DMS53 treated with DMSO at 0.1 percent for 48 hours (cell line): ENCODE data around the gene RRAS.
"Not testable (repeated sequence)": the region's sequence is repeated elsewhere in the genome, so short reads cannot be mapped to it uniquely, and the experiment has no call there.

ENCODE experiments used
- DNase-seq: peaks from one replicate; lab custom pipeline; 2025; ENCODE audit not compliant: unreplicated experiment; lab: John Stamatoyannopoulos, UW

Gene RRAS

DNA sequence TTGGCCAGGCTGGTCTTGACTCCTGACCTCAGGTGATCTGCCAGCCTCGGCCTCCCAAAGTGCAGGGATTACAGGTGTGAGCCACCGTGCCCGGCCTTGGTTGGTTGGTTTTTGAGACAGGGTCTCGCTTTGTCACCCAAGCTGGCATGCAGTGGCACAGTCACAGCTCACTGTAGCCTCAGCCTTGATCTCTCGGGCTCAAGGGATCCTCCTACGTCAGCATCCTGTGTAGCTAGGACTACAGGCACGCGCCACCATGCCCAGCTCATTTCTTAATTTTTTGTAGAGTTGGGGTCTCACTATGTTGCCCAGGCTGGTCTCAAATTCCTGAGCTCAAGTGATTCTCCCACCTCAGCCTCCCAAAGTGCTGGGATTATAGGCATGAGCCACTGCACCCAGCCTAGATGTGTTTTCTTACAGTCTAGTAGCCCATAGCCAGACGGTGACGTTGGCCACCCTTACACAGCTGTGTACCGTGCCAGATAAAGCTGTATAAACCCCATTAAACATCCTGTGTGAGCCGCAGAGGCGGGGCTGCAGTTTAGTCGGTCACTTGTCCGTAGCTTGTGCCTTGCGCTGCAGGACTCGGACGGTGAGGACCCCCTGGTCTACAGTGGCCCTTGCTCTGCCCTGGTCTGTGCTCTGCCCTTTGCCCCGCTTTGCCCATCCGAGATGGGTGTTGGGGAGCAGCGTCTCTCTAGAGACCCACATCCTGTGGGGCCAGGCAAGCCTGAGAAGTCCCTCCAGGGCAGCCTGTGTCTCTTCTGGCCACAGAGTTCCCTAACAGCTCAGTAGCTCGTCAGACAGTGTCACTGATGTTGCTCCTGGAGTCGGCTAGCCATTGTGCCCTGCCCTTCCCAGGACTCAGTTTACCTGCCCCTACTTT is 15.9 kb upstream of the RRAS start:
- DNase-seq, result no peak

DNA sequence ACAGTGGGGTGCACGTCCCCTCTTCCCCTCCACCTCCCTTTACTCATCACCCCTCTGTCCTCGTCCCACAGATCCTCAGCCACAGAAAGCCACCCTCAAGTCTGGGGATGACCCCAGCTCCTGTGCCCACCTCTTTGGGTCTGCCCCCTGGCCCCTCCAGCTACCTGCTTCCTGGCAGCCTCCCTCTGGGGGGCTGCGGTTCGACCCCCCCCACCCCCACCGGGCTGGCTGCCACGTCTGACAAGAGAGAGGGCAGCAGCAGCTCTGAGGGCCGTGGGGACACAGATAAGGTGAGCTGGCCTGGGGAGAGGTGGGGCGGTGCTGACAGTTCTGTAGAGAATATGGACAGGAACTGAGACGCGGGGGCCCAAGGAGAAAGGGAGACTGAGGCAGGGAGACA is 14.6 kb upstream of the RRAS start:
- DNase-seq, result no peak

DNA sequence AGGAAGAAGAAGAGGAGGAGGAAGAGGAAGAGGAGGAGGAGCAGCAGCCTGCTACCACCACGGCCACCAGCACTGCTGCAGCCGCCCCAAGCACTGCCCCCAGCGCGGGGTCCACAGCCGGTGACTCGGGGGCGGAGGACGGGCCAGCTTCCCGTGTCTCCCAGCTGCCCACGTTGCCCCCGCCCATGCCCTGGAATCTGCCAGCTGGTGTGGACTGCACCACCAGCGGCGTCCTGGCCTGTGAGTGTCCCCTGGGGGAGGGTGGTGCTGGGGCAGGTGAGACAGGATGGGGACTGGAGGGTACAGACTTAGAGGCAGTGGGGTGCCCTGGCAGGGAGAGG is 13.5 kb upstream of the RRAS start:
- DNase-seq, result no peak

DNA sequence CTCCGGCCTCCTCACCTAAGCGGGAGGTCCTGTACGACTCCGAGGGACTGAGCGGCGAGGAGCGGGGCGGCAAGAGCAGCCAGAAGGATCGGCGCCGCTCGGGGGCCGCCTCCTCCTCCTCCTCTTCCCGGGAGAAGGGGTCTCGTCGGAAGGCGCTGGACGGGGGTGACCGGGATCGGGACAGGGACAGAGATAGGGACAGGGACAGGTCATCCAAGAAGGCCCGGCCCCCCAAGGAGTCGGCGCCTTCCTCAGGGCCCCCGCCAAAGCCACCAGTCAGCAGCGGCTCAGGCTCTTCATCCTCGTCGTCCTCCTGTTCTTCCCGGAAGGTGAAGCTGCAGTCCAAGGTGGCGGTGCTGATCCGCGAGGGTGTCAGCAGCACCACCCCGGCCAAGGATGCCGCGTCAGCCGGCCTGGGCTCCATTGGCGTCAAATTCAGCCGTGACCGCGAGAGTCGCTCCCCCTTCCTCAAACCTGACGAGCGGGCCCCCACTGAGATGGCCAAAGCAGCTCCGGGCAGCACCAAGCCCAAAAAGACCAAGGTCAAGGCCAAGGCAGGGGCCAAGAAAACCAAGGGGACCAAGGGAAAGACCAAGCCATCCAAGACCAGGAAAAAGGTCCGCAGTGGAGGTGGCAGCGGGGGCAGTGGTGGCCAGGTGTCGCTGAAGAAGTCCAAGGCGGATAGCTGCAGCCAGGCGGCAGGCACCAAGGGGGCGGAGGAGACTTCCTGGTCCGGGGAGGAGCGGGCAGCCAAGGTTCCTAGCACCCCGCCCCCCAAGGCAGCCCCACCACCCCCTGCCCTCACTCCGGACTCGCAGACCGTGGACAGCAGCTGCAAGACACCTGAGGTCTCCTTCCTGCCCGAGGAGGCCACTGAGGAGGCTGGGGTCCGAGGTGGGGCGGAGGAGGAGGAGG is 12.9 kb upstream of the RRAS start:
- DNase-seq, result no peak

DNA sequence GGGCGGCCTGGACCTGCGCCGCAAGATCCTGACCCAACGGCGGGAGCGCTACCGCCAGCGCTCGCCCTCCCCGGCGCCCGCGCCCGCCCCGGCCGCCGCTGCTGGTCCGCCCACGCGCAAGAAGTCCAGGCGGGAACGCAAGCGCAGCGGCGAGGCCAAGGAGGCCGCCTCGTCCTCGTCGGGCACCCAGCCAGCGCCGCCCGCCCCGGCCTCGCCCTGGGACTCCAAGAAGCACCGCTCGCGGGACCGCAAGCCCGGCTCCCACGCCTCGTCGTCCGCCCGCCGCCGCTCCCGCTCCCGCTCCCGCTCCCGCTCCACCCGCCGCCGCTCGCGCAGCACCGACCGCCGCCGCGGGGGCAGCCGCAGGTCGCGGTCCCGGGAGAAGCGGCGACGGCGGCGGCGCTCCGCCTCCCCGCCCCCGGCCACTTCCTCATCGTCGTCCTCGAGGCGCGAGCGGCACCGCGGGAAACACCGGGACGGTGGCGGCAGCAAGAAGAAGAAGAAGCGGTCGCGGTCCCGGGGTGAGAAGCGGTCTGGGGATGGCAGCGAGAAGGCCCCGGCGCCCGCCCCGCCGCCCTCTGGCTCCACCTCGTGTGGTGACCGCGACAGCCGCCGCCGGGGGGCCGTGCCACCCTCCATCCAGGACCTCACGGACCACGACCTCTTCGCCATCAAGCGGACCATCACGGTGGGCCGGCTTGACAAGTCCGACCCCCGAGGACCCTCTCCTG is 12.0 kb upstream of the RRAS start:
- no peak for DNase-seq

DNA sequence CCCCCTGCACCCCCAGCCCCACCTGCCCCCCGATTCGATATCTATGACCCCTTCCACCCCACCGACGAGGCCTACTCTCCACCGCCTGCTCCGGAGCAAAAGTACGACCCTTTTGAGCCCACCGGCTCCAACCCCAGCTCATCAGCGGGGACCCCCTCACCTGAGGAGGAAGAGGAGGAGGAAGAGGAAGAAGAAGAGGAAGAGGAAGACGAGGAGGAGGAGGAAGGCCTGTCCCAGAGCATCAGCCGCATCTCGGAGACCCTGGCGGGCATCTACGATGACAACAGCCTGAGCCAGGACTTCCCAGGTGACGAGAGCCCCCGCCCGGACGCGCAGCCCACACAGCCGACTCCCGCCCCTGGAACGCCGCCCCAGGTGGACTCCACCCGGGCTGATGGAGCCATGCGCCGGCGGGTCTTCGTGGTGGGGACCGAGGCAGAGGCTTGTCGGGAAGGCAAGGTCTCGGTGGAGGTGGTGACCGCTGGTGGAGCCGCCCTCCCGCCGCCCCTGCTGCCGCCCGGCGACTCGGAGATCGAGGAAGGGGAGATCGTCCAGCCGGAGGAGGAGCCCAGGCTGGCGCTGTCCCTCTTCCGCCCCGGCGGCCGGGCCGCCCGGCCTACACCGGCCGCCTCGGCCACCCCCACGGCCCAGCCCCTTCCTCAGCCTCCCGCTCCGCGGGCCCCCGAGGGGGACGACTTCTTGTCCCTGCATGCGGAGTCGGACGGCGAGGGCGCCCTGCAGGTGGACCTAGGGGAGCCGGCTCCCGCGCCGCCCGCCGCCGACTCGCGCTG is 11.3 kb upstream of the RRAS start:
- DNase-seq, result no peak

DNA sequence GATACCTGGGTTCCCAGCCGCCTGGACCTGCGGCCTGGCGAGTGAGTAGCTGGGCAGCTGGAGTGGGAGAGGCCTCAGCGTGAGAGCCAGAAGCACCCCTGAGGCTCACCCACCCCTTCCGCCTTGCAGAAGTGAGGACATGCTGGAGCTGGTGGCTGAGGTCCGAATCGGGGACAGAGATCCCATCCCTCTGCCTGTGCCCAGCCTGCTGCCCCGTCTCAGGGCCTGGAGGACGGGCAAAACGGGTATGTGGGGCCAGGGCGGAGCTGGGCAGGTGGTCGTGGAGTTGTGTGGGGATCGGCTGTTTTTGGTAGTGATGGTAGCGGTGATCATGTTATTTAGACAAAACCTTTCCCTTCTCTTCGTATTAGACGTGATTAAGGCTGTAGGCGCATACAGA is 6.6 kb upstream of the RRAS start:
- DNase-seq, result no peak

DNA sequence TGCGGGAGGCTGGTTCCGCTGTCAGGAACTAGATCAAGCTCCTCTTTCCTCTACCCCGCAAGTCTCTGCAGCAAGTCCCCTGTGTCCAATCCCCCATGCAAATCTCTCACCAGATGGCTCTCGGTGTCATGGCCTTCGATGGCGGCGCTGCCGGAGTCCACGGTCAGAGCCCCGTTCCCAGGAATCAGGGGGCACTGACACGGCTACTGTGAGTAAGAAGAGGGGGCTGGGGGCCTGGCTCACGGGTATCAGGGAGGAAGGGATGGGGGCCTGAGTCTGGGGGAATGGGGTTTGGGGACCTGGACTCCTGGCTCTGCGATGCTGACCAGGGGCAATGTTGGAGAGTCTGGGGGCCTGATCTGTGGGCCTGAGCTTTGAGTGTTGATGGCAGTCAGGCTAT is 6.1 kb upstream of the RRAS start:
- no peak for DNase-seq

DNA sequence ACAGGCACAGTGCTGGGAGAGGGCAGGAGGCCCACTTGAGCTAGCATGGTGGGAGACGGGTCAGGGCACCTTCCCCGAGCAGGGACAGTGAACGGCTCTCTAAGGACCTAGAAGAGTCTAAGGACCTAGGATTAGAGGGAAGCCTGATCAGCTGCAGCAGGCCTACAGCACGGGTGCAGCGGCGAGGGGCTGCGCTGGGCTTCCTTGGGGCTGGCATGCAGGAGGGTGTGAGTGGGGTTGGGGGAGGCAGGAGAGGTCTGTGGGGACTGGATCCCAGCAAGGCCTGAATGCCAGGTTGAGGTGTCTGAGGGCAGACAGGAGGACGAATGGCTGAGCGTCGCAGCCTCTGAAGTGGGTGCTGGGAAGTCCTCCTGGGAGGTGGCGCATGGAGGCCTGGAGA is 5.6 kb upstream of the RRAS start:
- DNase-seq, result no peak

DNA sequence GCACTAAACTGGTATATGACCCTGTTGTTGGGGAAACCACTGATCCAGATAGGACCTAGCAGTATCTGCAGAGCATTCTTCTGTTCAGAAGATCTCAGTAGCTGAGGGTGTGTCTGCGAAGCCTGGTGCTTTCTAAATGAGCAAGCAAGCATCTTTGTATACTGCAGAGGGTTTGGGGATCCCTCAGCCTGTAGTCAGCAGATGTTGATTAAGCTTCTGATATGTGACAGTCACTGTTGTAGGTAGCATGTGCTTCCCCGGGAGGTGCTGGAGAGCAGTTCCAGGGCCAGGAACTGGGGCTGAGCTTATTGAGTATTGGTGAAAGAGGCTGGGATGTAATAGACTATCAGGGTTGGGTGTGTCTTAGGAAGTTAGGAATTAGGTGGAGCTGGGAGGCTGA is 3.5 kb upstream of the RRAS start:
- DNase-seq, result no peak

DNA sequence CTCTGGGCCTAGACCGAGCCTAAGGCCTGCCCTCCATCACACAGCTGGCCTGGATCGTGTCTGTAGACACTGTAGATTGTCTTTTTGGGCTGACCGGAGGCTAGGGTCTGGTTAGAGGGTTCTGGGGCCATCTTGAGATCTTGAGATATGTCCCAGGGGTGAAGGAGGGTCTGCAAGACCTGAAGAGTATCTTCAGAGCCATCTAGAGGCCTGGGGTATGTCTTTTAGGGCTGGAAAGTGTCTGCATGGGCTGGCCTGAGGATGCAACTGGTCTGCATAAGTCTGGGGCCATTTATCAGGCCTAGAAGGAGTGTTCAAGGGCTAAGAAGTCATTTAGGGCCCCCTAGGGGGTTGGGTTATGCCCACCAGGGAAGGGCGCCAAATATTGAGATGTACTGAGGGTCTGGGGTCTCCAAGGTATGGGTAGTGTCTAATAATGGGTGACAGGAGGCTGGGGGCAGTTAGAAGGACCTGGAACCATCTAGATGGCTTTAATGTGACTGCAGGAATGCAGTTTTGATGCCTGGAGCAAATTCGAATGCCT is 2.6 kb upstream of the RRAS start:
- DNase-seq, result no peak

DNA sequence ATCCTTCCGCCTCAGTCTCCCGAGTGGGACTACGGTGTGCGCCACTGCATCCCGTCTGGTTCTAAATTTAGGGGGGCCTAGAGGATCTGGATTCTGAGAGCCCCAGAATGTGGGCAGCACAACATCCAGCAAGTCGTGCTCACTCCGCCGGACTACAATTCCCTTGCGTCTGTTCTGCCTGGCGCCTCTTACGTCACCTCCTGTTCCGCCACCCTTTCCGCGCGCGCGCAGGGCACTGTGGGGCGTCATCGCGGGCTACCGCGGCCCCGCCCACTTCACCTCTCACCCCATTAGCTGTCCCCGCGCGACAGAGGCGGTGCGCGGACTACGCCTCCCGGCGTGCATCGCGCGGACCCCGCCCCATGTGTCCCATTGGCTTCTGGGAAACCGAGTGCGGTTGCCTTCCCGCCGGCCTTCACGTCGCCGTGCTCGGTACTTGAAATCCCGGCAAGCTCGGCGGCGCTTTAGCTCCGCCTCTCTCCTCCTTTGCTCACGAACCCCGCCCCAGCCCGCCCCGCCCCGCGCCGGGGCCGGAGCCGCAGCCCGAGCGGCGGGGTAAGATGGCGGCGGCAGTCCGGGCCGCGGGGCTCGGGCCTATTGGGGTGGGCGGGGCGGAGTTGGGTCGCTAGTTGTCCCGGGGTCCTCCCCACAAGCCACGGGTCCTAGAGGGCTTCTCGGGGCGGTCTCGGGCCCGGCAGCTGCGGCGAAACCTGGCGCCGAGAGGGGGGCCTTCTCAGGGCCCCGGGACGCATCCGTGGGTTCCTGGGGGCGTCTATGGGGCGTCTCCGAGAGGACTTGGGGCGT is 1.9 kb upstream of the RRAS start, which contains the start of gene SCAF1:
SCAF1 (plus strand) TSS at position 522 of the 804 bp plus-strand sequence. CDS start 2,818 bp downstream, outside the sequence.
- peak; percentile 96 for DNase-seq

DNA sequence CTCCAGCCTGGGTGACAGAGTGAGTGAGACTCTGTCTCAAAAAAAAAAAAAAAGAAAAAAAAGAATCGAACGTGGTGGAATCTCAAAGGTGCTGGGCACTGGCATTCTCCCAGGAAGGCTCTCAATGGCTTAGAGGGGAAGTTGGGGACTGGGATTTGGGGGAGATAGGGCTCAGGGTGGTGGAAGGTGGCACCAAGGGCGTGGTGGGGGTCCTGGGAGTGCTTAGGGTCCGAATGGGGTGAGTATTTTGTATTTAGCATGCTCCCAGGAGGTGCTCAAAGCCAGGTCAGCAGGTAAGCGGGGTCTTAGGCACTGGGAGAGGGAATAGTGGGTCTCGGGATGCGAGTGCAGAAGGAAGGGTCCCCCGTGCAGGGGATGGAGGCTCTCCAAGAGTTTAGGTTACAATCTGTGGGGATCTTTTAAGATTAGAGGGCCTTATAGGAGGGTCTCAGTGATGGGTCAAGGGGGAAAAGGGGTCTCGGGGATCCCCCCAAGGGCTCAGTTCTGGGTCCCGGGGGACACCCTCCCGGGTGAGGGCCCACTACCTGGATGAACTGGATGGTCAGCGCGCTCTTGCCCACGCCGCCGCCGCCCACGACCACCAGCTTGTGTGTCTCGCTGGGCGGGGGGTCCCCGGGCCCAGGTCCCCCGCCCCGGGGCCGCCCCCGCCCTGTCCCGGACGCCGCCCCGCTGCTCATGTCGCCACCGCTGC is 386 bp downstream of the RRAS start:
- no peak for DNase-seq

DNA sequence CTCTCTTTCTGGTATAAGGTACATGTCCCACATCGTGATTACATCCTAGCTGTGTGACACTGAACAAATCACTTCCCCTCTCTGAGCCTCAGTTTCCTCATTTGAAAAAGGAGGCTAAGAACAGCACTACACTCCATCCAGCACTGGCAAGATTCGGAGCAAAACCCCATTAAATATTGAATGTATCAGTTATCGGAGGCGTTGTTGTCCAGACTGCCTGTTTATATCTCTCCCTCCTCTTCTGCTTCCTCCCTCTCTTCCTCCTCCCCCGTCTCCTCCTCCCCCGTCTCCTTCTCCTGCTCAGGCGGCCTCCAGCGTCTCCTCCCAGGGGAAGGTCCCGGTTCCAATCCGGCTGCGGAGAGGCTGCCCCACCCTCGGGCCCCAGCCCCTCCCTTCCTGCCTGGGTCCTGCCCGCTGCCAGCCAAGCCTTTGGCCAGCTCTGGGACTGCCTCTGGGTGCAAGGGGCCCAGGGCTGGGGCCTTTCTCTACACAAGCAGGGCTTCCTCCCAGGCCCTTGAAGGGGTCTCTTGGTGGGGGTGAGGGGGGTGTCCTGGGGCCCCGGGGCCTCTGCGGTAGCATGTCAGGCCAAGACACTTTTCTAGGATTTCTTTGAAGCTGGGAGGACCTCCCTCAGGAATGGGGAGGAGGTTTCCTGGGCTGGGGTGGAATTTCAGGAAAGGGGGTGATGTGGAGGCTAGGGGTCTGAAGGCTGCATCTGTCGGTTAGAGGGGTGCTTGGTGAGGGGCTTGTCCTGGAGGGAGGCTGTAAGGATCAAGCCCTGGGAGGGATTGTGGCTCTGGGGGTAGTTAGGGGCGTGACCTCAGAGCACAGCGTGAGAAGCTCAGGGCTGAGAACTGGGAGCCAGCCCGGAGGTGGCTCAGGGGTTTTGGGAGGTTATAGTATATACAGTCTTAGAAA is 1.9 kb downstream of the RRAS start:
- DNase-seq, result no peak

DNA sequence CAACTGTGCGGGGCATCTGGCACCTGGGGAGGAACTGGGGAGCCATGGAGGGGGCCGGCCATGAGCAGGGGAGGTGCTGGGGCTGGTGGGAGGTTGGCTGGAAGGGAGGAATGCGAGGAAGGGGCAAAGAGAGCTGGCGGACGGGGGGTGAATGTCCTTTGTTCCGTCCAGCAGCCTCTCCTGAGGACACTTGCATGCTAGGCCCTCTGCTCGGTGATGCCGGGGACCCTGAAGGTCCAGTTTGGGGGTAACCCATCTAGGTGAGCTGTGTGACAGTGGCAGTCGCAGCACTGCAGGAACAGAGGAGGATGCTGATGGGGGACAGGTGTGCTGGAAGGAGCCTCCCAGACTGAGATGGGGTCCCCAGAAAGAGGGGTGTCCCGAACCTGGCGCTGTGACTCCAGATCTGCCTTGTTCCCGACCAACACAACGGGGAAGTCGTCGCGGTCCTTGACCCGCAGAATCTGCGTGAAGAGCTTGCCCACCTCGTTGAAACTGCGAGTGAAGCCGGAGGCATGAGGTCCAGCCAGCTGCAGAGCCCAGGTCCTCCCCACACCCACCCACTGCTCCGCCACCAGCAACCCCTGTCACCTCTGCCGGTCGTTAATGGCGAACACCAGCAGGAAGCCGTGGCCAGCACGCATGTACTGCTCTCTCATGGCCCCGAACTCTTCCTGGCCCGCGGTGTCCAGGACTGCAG is 3.6 kb downstream of the RRAS start:
- DNase-seq, result no peak

DNA sequence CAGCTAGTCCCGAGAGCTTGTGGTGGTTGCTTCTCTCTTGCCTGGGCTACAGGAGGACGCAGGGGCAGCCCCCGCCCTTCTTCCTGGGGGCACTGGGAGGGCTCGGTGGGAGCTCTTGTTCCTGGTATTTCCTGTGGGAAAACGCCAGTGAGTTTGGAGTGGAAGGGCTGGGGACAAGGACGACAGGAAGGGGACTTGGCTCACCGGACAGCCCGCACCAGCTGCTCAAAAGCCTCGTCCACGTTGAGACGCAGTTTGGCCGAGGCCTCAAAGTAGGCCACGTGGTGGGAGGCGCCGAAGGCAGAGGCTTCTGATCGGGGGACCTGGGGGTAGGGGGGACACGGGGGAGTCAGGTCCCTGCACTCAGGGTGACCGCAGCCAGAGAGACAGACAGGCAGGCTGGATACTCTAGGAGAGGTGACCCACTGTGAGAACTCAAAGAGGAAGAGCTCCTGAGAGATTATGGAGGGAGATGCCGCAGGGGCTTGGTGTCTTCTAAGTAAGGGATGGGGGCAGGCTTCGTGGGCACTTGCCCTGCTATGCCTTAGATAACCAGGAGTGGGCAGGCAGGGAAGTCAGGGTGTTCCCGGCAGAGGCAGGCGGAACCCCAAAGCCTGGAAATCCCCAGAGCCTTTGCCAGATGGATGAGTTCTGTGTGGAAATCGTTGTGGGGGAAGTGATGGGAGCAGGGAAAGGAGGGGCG is 4.3 kb downstream of the RRAS start:
- no peak for DNase-seq

DNA sequence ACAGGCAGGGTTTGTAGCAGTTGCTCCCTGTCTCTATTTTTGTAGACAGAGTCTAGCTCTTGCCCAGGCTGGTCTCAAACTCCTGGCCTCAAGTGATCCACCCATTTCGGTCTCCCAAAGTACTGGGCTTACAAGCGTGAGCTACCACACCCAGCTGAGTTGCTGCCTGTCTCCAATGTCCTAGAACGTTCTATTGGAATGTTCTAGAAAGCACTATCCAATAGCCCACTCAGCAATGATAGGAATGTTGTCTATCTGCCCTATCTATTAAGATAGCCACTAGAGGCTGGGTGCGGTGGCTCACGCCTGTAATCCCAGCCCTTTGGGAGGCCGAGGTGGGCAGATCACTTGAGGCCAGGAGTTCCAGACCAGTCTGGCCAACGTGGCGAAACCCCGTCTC is 6.7 kb downstream of the RRAS start:
- not testable (repeated sequence) for DNase-seq
